ENCODE data around the gene SULT1C4.

DNA sequence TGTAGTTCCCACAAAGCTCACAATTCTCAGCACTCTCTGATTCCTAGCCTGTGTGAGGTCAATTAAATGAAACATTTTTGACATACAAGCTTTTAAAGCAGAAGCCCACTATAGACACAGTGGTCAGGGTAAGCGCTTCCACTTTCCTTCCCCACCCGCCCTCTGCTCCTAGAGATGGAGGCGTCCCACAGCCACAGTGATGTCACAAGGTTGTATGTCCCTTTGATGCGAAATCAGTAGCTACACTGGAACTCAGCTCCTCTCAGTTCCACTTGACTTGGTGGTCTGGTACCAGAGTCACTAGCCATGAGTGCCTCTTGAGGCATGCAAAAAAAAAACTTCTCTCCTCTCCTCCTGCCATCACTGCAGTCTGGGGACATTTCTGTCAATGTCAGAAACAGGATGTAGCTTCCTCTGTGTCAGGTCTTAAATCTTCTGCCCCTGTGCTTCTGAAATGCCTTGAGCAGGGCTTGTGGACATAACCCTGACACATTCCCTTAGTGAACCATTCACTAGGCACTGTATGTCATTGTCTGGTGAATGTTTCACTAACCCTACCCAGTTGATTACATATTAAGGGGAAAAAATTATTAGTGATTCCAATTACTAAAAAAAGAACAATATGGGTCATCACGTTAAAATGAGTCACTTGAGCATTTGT, 7.8 kb downstream of the SULT1C4 start:
- TF ChIP-seq CTCF (IDR thresholded peaks at IDR 0.05; ENCODE audit: insufficient read depth, low read depth, low read length) (no peak), EZH2 (IDR thresholded peaks at IDR 0.05; ENCODE audit: insufficient read depth, low read length) (no peak)
